ENCODE data around the gene C1GALT1. TPM values are rescaled to one million over a fixed set of nuclear protein-coding genes. Genes with fewer than 3 reads are reported as not detected.

Gene C1GALT1
- total RNA-seq, 1 donor from 2014 or later: 33.9 TPM

DNA sequence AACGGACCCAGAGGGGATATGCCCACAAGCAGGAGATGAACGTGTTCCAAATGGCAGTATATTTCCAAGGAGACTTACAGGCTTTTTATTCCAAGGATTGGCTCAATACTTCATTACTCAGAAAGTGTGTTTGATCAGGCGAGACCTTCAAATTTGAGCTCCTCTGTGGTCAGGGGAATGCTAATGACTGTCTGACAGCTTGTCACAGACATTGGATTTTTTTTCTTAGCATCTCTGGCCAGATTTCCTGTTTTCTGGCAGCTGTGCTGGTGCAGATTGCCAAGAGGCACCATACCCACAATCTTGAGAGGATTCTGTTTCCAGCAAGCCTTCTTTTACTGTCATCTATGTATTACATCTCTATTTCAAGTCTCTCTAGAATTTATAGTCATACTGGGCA, 93.8 kb downstream of the C1GALT1 start:
- ATAC-seq (no peak), DNase-seq (no peak)
- H3K9me3 ChIP-seq: no peaks in the 10 kb centered on the region
- no peaks in the 10 kb centered on the region for H3K4me1 ChIP-seq
- H3K36me3 ChIP-seq: no peaks in the 10 kb centered on the region
- H3K27ac ChIP-seq: no peak overlapping the region
- TF ChIP-seq, protein P1, sequence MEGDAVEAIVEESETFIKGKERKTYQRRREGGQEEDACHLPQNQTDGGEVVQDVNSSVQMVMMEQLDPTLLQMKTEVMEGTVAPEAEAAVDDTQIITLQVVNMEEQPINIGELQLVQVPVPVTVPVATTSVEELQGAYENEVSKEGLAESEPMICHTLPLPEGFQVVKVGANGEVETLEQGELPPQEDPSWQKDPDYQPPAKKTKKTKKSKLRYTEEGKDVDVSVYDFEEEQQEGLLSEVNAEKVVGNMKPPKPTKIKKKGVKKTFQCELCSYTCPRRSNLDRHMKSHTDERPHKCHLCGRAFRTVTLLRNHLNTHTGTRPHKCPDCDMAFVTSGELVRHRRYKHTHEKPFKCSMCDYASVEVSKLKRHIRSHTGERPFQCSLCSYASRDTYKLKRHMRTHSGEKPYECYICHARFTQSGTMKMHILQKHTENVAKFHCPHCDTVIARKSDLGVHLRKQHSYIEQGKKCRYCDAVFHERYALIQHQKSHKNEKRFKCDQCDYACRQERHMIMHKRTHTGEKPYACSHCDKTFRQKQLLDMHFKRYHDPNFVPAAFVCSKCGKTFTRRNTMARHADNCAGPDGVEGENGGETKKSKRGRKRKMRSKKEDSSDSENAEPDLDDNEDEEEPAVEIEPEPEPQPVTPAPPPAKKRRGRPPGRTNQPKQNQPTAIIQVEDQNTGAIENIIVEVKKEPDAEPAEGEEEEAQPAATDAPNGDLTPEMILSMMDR (IDR thresholded peaks at IDR 0.05): no peak
- intact Hi-C loops (cut with DNase I): no loop called here
- H3K27me3 ChIP-seq: no peaks in the 10 kb centered on the region
- H3K4me3 ChIP-seq: no peak overlapping the region

DNA sequence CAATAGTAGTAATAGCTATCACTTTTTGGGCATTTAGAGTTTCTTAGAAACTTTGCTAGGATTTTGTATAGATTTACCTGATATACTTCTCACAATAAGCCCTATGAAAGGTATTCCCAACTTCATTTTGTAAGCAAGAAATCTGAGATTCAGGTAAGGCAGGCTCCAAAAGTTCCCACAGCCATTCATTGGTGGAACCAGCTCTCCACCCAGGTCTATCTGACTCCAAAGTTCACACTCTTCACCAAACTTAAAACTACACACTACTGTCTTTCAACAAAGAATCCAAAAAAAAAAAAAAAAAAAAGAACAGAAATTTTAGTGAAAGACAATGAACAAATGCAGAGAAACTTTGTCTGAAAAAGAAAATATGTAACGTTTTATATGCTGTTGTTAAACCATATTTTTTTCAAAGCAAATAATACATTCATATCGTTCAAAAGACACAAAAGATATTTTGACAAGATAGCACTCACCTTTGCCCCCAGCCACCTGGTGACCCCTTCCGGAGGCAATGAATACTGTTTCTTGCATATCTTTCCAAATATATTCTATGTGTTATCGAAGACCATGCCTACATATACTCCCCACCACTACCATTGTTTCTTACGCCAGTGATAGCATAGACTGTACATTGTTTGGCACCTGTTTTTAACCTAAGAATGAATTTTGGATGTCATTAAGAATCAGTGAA, 108.2 kb downstream of the C1GALT1 start:
- TF ChIP-seq, protein P1 (IDR thresholded peaks at IDR 0.05): no peak
- H3K4me3 ChIP-seq: no peak overlapping the region
- ATAC-seq (no peak), DNase-seq (no peak)
- H3K4me1 ChIP-seq: no peaks in the 10 kb centered on the region
- H3K27ac ChIP-seq: no peak overlapping the region
- no peaks in the 10 kb centered on the region for H3K27me3 ChIP-seq
- intact Hi-C loops (cut with DNase I): no loop called here
- H3K9me3 ChIP-seq: peaks cover 5% of the 10 kb centered on the region
- H3K36me3 ChIP-seq: no peaks in the 10 kb centered on the region

DNA sequence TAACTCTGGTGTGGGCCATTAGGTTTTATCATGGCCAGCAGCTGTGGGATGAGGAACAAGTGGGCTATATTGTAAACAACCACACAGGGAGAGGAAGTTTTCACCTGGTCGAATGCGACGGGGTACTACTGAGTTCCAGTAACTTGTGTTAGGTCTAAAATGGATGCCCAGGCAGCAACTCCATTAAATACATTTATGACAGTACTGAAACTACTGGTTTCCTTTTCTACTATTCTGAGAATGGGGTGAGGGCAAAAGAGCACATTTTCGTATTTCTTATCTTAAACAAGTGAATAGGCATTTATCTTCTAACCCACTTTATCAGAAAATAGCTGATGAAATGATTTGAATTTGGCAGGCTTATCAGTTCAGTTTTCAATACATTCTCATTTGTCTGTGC, 109.7 kb downstream of the C1GALT1 start:
- no peaks in the 10 kb centered on the region for H3K36me3 ChIP-seq
- DNase-seq (no peak), ATAC-seq (no peak)
- H3K27ac ChIP-seq: no peak overlapping the region
- TF ChIP-seq, protein P1 (IDR thresholded peaks at IDR 0.05): no peak
- intact Hi-C loops (cut with DNase I): no loop called here
- no peaks in the 10 kb centered on the region for H3K27me3 ChIP-seq
- H3K4me3 ChIP-seq: no peak overlapping the region
- no peaks in the 10 kb centered on the region for H3K9me3 ChIP-seq
- H3K4me1 ChIP-seq: no peaks in the 10 kb centered on the region

DNA sequence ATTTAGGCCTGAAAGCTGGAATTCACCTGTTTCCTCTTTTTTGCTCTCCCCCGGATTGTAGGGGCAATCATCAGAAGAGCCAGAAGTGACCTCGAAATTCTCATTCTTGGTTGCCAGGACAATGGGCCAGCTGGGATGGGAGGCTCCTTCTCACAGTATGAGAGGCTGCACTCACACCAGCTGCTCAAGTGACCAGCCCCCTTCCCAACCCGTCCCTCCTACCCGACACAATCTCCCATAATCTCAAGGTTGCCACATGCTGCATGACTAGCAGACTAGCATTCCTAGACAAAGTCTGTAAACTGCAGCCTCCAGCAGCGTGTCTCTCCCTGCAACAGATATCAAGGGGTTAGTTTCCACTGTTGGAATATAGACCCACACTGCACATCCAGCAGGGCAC, 110.3 kb downstream of the C1GALT1 start:
- no peaks in the 10 kb centered on the region for H3K9me3 ChIP-seq
- TF ChIP-seq, protein P1 (IDR thresholded peaks at IDR 0.05): no peak
- H3K36me3 ChIP-seq: no peaks in the 10 kb centered on the region
- no peaks in the 10 kb centered on the region for H3K4me1 ChIP-seq
- no peak overlapping the region for H3K27ac ChIP-seq
- H3K4me3 ChIP-seq: no peak overlapping the region
- DNase-seq (no peak), ATAC-seq (no peak)
- no peaks in the 10 kb centered on the region for H3K27me3 ChIP-seq
- intact Hi-C loops (cut with DNase I): no loop called here

DNA sequence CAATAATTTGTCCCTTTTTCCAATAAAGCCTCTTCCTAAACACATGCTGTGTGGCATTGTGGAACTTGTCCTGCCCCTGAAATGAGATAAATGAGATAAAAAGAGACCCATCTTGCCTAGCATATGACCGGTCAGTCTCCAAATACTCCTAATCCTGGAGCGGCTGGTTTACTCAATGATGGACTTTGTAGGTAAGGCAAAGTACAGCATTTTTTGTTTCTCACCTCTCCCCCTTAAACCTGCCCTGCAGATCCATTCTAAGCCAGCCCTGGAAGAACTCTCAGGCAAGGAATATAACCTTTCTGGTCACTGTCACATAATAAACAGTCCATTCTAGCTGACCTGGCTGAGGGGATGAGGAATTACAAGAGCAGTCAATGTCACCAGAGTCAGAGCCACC, 110.7 kb downstream of the C1GALT1 start:
- TF ChIP-seq, protein P1 (IDR thresholded peaks at IDR 0.05): no peak
- Histone ChIP-seq H3K36me3 (no peaks in the 10 kb centered on the region), H3K4me1 (no peaks in the 10 kb centered on the region), H3K27ac (no peak overlapping the region), H3K4me3 (no peak overlapping the region), H3K9me3 (no peaks in the 10 kb centered on the region), H3K27me3 (no peaks in the 10 kb centered on the region)
- no peak for DNase-seq
- intact Hi-C loops (cut with DNase I): no loop called here
- ATAC-seq: no peak

DNA sequence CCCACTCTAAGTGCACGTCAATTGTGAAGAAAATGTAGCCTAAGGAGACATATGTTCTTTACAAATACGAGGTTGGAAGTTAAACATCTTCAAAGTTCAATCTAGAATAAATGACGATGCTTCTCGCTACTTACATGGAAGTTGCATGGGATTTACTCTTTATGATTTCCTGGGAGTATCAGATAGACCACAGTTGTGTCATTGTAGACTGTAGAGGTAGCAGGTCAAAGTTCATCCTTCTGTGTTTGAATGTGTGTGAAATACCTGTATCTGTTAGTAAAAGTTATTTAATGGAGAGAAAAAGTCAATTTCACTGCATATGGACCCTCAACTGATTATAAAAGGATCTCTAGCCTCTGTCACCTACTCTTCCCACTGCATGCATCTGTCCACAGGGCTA, 112.6 kb downstream of the C1GALT1 start:
- intact Hi-C loops (cut with DNase I): no loop called here
- no peaks in the 10 kb centered on the region for H3K9me3 ChIP-seq
- no peak overlapping the region for H3K4me3 ChIP-seq
- DNase-seq (no peak), ATAC-seq (no peak)
- H3K36me3 ChIP-seq: no peaks in the 10 kb centered on the region
- H3K4me1 ChIP-seq: no peaks in the 10 kb centered on the region
- TF ChIP-seq, protein P1 (IDR thresholded peaks at IDR 0.05): no peak
- no peak overlapping the region for H3K27ac ChIP-seq
- H3K27me3 ChIP-seq: no peaks in the 10 kb centered on the region
